RPMI7951 (cell line): ENCODE data around the gene CDC42EP1. TPM values are rescaled to one million over a fixed set of nuclear protein-coding genes. Genes with fewer than 3 reads are reported as not detected.

Experiments
- DNase-seq: peaks from one replicate; pipeline ENCODE4 v3.0.0-alpha.2; 2012; ENCODE audit warnings: low read depth
- total RNA-seq: library from RNA; depleted of rRNA; stranded (reverse); fragments of >200 nt; shearing (Covaris generic); gene quantifications from 2 replicates; pipeline ENCODE4 v1.2.3, GENCODE V29; 2014; rRNA removed

The CDC42EP1 gene
- total RNA-seq, 1 experiment from 2014 or later = 18.4 TPM

GRCh38 chr22:37610480-37611129 lies 50.3 kb downstream of the CDC42EP1 start:
- no peak for DNase-seq

DNA sequence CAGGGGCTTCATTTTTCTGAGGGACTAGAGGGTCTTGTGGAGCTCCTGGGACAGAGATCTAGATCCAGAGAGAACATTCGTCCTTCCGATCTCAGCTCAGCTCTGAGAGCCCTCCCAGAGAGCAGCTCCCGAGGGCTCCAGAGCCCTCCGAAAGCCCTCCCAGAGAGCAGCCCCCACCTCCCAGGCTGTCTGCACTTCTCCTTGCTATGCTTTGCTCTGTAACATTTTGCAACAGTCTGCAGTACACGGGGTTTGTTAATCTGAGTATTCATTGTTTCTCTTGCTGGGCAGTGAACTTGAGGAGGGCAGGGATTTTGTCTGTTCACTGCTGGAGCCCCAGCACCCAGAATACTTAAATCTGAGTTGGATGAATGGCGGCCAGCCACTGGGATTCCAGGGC lies 50.9 kb downstream of the CDC42EP1 start:
- no peak for DNase-seq

DNA sequence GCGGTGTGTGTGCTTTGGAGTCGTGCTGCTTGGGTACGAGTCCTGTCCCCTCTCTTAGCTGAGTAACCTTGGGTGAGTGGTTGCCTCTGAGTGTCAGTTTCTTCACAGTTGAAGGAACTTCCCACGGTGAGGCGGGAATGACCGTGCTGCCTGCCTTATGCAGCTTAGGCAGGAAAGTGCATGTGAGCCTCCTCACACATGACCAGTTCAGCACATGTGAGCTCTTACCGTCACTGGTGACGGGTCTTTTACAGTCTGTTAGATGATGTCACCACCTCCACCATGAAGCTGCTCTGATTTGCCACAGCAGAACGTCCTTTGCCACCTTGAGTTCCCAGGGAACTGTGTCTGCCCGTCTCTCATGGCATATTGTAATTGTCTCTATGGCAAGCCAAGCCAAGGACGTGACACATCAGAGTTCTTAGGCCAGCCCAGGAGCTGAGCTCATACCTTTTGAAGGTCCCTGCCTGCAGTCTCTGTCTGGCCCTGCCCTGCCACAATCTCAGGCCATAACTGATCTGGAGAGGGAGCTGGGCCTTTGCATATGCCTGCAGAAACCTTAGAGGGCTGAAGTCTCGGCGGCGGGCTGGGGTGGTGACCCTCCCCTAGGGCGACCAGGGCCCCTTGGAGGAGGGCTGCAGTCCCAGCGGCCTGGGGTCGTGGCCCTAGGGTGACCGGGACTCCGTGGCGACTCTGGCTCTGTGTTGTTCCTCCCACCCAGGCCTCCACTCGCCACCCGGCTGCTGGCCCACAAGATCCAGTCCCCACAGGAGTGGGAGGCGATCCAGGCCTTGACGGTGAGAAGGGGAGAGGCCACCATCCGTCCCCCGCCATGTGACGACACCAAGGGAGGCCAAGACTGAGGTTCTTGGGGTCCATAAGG lies 56.2 kb downstream of the CDC42EP1 start:
- no peak for DNase-seq

DNA sequence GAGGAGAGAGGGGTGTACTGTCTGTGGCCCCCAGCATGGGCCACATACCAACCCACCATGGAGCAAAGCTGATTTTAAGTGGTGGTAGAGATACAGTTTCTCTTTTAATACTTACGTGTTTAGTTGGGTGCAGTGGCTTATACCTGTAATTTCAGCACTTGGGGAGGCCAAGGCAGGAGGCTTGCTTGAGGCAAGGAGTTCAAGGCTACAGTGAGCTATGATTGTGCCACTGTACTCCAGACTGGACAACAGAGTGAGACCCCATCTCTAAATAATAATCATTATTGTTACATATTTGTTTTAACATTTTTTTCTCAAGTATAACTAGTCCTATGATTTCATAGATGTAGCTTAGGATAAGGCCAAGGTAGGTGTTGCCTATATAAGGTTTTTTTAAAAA lies 57.2 kb downstream of the CDC42EP1 start:
- DNase-seq = no peak

- DNase-seq = no peak
Observed at GRCh38 chr22:37618072-37618656, 57.9 kb downstream of the CDC42EP1 start.

DNA sequence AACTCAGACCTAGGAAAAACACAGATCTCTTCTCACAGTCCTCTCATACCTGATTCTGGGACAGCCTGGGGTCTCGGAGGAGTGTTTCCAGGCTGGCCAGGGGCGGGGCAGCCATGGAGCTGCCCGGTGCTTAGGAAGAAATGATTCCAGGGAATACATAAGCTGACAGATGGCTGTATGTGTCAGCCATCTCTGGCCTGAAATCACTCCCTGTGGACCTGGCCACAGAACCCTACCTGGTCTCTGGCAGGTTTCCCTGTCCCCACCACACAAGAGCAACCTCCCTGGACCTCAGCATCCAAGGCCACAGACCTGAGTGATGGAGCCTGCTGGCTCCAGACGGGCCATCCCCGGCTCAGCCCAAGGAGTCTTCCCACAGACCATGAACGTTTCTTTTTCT lies 58.4 kb downstream of the CDC42EP1 start:
- DNase-seq = no peak

Other genes starting within 250 kb of the CDC42EP1 start
- gene ELFN2, start 133.0 kb upstream of the CDC42EP1 start, total RNA-seq = under 0.01 TPM in 1 of 2 replicates, not detected in the other
- not detected in 2 replicates for gene MFNG, start 74.1 kb upstream of the CDC42EP1 start, total RNA-seq
- 3.5 and 3.6 TPM in 2 replicates for gene CARD10, start 41.1 kb upstream of the CDC42EP1 start, total RNA-seq
- gene LGALS2, start 19.6 kb downstream of the CDC42EP1 start, total RNA-seq = not detected in 2 replicates
- gene GGA1, start 48.4 kb downstream of the CDC42EP1 start, total RNA-seq = 29.7 and 31.3 TPM in 2 replicates
- gene SH3BP1, start 79.2 kb downstream of the CDC42EP1 start, total RNA-seq = 11.3 and 19.9 TPM in 2 replicates
- gene PDXP, start 98.2 kb downstream of the CDC42EP1 start, total RNA-seq = 14.5 and 16.6 TPM in 2 replicates
- gene LGALS1, start 115.2 kb downstream of the CDC42EP1 start, total RNA-seq = 7,179 and 7,611 TPM in 2 replicates
- 28.8 and 39.6 TPM in 2 replicates for gene NOL12, start 125.9 kb downstream of the CDC42EP1 start, total RNA-seq
- 68.2 and 102 TPM in 2 replicates for gene TRIOBP, start 136.6 kb downstream of the CDC42EP1 start, total RNA-seq
- 15.1 and 24.4 TPM in 2 replicates for gene GCAT, start 247.5 kb downstream of the CDC42EP1 start, total RNA-seq